C4-2B (cell line): Measurements from ENCODE around the gene GPR183.
A peak's percentile ranks its signal among the peaks of the same experiment; 100 is the strongest.

Source experiments
- H3K27ac ChIP-seq: fragments of 450-650 bp; 2 replicates; pipeline ENCODE4 v1.5.1; 2017
- ZFX ChIP-seq: fragments of 450-650 bp; IDR thresholded peaks from 2 replicates; pipeline ENCODE4 v1.6.1; 2017
- TF ChIP-seq, protein P1 (sequence below): fragments of 450-650 bp; conservative IDR thresholded peaks from 2 replicates; pipeline ENCODE4 v1.5.1; 2017; ENCODE audit warnings: mild to moderate bottlenecking

Gene GPR183

GRCh38 chr13:99344610-99345208 lies 37.5 kb upstream of the GPR183 start:
- no peak for TF ChIP-seq ZFX
- TF ChIP-seq, protein P1, sequence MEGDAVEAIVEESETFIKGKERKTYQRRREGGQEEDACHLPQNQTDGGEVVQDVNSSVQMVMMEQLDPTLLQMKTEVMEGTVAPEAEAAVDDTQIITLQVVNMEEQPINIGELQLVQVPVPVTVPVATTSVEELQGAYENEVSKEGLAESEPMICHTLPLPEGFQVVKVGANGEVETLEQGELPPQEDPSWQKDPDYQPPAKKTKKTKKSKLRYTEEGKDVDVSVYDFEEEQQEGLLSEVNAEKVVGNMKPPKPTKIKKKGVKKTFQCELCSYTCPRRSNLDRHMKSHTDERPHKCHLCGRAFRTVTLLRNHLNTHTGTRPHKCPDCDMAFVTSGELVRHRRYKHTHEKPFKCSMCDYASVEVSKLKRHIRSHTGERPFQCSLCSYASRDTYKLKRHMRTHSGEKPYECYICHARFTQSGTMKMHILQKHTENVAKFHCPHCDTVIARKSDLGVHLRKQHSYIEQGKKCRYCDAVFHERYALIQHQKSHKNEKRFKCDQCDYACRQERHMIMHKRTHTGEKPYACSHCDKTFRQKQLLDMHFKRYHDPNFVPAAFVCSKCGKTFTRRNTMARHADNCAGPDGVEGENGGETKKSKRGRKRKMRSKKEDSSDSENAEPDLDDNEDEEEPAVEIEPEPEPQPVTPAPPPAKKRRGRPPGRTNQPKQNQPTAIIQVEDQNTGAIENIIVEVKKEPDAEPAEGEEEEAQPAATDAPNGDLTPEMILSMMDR = no peak
- no peak overlapping the region for H3K27ac ChIP-seq

DNA sequence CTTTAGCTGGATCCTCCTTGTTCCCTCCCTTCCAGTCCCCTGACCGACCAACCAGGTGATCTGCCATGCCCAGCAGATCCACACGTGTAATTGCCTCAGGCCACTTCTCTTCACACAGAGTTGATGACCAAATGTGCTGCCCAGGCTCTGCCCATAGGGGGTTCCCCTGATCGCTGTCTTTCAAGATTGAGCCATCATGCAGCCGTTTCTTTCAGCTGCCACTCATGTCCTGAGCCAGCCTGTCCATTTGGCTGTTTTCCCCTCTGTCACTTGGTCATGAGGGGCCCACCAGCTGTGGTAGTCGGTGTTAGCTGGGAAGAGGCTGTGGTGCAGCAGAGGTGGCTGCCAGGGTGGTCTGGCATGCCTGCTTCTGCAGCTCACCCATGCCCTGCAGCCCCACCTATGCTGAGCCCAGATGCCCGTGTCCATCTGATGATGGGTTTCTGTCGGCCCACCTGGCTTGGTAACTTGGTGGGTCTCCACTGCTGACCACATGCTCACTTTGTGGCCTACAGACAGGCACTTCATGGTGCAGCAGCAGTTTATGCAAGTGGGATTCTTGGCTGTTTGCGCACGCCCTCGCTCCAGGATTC lies 35.6 kb upstream of the GPR183 start:
- no peak overlapping the region for H3K27ac ChIP-seq
- no peak for TF ChIP-seq ZFX
- TF ChIP-seq, protein P1 = no peak

DNA sequence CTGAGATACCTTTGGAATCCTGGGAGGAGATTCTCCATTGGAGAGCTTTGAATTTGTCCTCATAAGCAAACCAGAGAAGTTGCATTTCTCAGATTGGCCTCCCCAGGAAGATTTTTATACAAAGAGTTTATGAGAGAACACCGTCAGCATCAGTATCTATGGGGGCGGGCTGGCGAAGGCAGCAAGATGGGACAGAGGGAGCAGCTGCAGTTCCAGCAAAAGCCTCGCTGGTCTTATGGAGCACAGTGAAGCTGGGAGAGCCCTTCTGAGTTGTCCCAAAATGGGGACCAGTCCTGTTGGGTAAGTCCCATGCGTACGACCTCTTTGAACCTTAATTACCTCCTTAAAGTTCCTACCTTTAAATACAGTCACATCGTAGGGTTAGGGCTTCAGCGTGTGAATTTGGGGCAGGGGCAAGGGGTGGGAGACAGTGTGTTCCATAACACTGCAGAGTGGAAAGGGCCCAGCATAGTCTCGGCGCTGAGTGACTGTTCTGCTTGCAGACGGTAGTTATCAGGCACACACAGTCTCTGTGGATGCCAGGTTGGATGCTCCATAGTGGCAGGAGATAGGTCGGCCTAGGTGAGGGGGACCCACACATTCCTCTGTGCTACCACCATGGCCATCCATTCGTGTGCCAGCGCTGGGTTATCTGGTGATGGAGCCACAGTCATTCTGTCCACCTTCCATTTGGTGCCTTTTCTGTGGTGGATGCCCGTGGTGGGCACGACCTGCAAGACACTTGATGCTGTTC lies 34.9 kb upstream of the GPR183 start:
- TF ChIP-seq ZFX = no peak
- TF ChIP-seq, protein P1 = no peak
- no peak overlapping the region for H3K27ac ChIP-seq

GRCh38 chr13:99340638-99341037 lies 33.4 kb upstream of the GPR183 start:
- TF ChIP-seq, protein P1 = no peak
- TF ChIP-seq ZFX = no peak
- H3K27ac ChIP-seq = peak overlapping the region; percentile 57

DNA sequence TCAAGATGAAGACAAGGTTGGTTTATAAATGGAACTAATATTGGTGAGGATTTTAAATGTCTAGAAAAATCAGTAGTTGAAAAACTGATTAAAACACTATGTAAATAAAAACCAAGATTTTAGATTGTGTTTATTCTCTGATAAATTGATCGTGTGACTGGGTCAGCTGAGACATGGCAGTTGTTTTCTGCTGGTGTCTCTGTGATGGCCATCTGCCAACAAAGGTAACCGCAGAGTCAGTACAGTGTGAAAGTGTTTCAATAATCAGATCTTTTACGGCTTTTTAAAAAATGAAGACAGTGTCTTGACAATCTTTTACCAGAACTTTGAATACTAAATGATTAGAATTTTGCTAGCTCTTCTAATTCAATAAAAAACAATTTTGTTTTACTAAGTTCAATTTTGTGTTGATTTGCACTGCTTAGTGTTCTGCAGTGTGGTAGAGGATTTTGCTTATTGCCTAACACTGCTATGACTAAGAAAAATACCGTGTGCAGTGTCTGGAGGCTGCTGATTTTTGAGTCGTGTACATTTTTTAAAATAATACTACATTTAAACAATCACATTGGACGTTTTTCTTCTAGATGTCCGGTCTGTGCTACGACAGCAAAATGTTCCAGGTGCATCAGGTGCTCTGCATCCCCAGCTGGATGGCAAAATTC lies 32.7 kb upstream of the GPR183 start:
- TF ChIP-seq ZFX = no peak
- TF ChIP-seq, protein P1 = no peak
- peak overlapping the region; percentile 57 for H3K27ac ChIP-seq

GRCh38 chr13:99339230-99339721 lies 32.1 kb upstream of the GPR183 start:
- TF ChIP-seq, protein P1 = no peak
- no peak for TF ChIP-seq ZFX
- no peak overlapping the region for H3K27ac ChIP-seq

GRCh38 chr13:99335603-99336002 lies 28.4 kb upstream of the GPR183 start:
- H3K27ac ChIP-seq = no peak overlapping the region

More at GRCh38 chr13:99335603-99336002, 28.4 kb upstream of the GPR183 start:
- TF ChIP-seq, protein P1 = no peak
- no peak for TF ChIP-seq ZFX
